ENCODE data around the gene C19orf33.

C19orf33 gene

DNA sequence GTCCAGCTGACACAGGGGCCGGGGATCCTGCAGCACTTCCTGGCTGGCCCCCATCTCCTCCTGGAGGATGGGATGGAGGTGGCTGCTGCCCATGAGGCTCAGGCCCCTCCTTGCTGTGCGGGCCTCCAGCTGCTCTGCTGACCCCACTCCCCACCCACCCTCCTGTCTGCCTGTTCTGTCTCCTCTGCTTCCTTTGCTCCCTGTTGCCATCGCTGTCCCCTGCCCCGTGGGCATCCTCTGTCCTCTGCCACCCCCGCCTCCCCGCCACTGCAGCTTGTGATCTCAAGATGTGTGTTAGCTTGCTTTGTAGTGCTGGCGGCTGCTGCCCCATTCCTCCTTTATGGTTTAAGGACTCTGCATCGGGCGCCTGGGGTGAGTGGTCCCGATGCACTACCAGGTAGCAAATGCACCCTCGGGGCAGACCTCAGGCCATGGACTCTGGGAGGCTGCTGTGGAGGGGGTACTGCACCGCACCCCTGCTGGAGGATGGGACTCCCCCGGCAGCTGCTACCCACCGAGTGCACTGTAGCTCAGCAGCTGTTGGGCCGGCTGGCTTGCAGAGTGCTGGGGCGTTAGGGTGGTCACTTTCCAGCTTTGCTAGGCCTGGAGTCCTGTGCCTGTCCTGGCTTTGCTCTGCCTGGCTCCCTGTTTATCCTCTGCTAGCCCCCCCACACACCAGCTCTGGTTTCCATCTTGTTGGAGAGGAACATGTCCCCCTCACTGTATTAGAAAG lies 15.8 kb upstream of the C19orf33 start:
- Mint-ChIP-seq H3K27me3 (no peaks in the 10 kb centered on the region), H3K9me3 (no peaks in the 10 kb centered on the region), H3K27ac (no peak overlapping the region), H3K4me3 (no peak overlapping the region), H3K4me1 (peaks cover 3% of the 10 kb centered on the region), H3K36me3 (peaks cover 17% of the 10 kb centered on the region)
- no peak for DNase-seq (ENCODE audit: low spot score in 2 of 2)
- no peak for ATAC-seq (ENCODE audit: low read depth)

DNA sequence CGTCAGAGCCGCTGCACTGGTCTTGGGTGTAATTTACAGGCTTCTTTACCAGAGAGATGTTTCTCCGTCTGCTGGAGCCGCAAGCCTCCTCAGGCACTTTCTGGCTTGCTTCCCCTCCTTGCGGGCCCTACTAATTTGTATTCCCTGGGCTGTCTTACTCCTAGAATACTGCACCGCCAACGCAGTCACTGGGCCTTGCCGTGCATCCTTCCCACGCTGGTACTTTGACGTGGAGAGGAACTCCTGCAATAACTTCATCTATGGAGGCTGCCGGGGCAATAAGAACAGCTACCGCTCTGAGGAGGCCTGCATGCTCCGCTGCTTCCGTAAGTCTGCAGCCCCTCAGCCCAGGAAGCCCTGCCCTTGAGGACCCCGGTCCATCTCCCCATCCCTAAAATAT lies 14.1 kb upstream of the C19orf33 start:
- Mint-ChIP-seq H3K36me3 (peaks cover 17% of the 10 kb centered on the region), H3K27me3 (no peaks in the 10 kb centered on the region), H3K4me1 (no peaks in the 10 kb centered on the region), H3K9me3 (no peaks in the 10 kb centered on the region), H3K4me3 (no peak overlapping the region), H3K27ac (no peak overlapping the region)
- ATAC-seq (ENCODE audit: low read depth) (no peak), DNase-seq (ENCODE audit: low spot score in 2 of 2) (no peak)

DNA sequence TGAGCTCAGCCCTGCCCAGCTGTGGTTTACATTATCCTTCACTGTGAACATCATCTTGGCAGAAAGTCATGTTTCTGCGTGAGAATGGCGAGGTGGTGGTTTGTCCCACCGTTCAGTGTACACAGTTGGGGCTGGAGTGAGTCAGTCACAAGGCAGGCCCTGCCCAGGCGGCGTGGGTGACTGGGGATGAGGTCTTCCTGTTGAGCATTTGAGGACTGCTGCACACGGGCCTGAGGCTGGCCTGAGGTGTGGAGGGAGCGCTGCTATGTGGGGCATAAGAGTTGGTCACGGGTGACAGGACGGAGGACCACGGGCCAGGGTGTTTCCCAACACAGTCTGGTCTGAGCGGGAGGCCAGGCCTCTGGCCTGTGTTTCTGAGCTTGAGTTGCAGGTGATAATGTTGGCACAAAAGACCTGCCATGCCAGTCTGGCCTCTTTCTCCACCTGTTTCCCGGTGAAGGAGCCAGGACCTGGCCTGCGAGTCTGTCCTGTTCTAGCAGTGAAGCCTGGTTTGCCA lies 13.4 kb upstream of the C19orf33 start:
- H3K4me1 Mint-ChIP-seq = no peaks in the 10 kb centered on the region
- H3K9me3 Mint-ChIP-seq = no peaks in the 10 kb centered on the region
- DNase-seq (ENCODE audit: low spot score in 2 of 2) = no peak

DNA sequence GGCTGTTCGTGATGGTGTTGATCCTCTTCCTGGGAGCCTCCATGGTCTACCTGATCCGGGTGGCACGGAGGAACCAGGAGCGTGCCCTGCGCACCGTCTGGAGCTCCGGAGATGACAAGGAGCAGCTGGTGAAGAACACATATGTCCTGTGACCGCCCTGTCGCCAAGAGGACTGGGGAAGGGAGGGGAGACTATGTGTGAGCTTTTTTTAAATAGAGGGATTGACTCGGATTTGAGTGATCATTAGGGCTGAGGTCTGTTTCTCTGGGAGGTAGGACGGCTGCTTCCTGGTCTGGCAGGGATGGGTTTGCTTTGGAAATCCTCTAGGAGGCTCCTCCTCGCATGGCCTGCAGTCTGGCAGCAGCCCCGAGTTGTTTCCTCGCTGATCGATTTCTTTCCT lies 12.2 kb upstream of the C19orf33 start:
- ATAC-seq (ENCODE audit: low read depth) (no peak), DNase-seq (ENCODE audit: low spot score in 2 of 2) (no peak)
- no peaks in the 10 kb centered on the region for H3K27me3 Mint-ChIP-seq
- no peak overlapping the region for H3K4me3 Mint-ChIP-seq
- H3K9me3 Mint-ChIP-seq = no peaks in the 10 kb centered on the region
- no peaks in the 10 kb centered on the region for H3K4me1 Mint-ChIP-seq
- no peak overlapping the region for H3K27ac Mint-ChIP-seq
- H3K36me3 Mint-ChIP-seq = peaks cover 10% of the 10 kb centered on the region

More for the DNA sequence above, 13.4 kb upstream of the C19orf33 start:
- Mint-ChIP-seq H3K4me3 (no peak overlapping the region), H3K36me3 (peaks cover 17% of the 10 kb centered on the region), H3K27me3 (no peaks in the 10 kb centered on the region), H3K27ac (no peak overlapping the region)
- ATAC-seq (ENCODE audit: low read depth) = no peak

DNA sequence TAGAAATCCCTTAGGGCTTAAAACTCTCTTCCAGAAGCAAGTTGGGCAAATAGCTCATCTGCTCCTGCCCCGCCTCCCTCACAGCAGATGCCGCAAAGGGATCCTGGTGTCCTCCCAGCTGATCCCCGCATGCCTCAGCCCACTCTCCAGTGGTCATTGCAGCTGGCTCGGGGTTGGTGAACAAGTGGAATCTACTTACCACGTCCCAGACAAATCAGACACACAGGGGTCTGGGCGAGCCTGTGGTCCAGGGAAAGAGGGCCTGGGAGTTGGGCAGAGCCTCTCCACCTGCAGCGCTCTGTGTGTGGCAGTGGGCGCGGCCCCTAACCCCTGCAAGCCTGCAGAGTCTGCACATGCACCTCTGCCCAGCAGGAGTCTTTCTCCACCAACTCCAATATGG lies 10.8 kb upstream of the C19orf33 start:
- Mint-ChIP-seq H3K4me3 (no peak overlapping the region), H3K9me3 (no peaks in the 10 kb centered on the region), H3K36me3 (peaks cover 7% of the 10 kb centered on the region), H3K27ac (no peak overlapping the region), H3K4me1 (no peaks in the 10 kb centered on the region), H3K27me3 (no peaks in the 10 kb centered on the region)
- ATAC-seq (ENCODE audit: low read depth) (no peak), DNase-seq (ENCODE audit: low spot score in 2 of 2) (no peak)

DNA sequence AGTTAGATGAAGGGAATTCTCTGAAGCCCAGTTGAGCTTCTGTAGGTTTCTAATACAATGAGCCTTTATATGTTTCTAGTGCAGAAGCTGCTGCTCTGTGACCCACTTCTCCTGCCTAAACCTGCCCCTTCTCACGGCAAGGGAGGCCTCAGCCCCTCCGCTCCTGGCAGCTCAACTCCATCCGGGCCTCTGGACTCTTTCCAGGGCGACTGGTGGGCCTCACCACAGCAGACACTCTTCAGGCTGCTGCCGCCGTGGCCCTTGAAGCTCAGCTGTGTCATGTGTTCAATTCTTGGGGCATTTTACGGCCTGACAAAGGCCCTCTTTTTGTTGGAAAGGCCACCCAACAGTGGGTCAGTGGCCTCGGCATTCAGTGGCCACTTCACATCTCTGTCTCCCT lies 10.0 kb upstream of the C19orf33 start:
- no peaks in the 10 kb centered on the region for H3K9me3 Mint-ChIP-seq
- H3K36me3 Mint-ChIP-seq = peaks cover 7% of the 10 kb centered on the region
- no peak overlapping the region for H3K4me3 Mint-ChIP-seq
- no peak for DNase-seq (ENCODE audit: low spot score in 2 of 2)
- ATAC-seq (ENCODE audit: low read depth) = no peak
- H3K4me1 Mint-ChIP-seq = no peaks in the 10 kb centered on the region
- no peak overlapping the region for H3K27ac Mint-ChIP-seq
- H3K27me3 Mint-ChIP-seq = no peaks in the 10 kb centered on the region

DNA sequence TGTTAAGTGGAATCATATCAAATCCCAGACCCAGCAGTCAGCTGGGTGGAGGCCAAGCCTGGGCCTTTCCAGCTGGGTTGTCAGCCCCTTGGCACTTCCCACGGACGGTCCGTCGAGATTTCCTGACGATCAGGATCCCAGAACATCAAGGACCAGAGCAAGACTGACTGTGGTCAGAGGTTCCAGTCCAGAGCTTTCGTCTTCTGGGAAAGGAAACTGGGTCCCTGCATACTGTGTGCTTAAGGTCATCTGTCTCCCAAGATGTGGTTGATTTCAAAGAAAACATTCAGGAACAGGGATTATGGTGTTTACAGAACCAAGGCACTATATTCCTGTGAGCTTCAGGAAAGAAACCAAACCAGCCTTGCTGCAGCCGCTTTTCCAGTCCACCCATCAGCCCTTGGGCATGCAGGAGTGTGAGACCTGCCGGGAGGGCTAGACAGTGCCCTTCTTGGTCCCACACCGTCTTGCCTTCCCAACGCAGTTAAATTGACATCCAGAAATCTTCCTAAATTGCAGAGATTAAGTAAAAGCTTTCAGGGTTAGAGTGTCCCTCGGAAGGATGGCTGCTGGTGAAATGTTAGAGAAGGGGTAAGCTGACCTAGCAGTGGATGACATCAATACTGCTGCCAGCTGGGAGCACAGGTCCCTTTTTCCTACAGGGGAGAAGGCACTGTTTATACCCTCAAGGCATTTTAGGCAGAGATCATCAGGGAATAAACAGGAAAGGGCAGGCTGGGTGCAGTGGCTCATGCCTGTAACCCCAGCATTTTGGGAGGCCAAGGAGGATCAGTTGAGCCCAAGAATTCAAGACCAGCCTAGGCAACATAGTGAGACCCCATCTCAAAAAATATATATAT lies 5.0 kb upstream of the C19orf33 start:
- Mint-ChIP-seq H3K36me3 (no peaks in the 10 kb centered on the region), H3K4me3 (no peak overlapping the region), H3K4me1 (peaks cover 3% of the 10 kb centered on the region), H3K27me3 (no peaks in the 10 kb centered on the region), H3K9me3 (no peaks in the 10 kb centered on the region), H3K27ac (no peak overlapping the region)
- ATAC-seq (ENCODE audit: low read depth) (no peak), DNase-seq (ENCODE audit: low spot score in 2 of 2) (no peak)

DNA sequence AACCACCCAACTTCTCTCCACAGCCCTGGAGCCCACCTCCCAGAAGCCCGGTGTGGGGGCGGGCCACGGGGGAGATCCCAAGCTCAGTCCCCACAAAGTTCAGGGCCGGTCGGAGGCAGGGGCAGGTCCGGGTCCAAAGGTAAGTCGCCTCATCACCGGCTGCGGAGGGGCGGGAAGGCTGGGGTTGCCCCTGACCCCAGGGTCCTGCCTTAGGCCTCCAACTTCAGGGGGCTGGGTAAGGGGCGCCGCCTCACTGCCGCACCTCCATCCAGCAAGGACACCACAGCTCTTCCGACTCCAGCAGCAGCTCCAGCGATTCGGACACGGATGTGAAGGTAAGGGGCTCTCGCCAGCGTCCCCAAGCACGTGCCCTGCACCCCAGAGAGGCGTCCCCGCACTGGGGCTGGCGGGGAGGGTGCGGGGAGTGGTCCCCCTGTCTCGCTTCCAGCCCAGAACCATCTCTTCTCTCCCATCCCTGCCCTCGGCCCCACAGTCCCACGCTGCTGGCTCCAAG lies 358 bp downstream of the C19orf33 start:
- H3K27ac Mint-ChIP-seq = no peak overlapping the region
- DNase-seq (ENCODE audit: low spot score in 2 of 2) (no peak), ATAC-seq (ENCODE audit: low read depth) (no peak)
- H3K36me3 Mint-ChIP-seq = peaks cover 19% of the 10 kb centered on the region
- H3K4me1 Mint-ChIP-seq = peaks cover 3% of the 10 kb centered on the region
- H3K9me3 Mint-ChIP-seq = no peaks in the 10 kb centered on the region
- no peak overlapping the region for H3K4me3 Mint-ChIP-seq
- H3K27me3 Mint-ChIP-seq = no peaks in the 10 kb centered on the region

DNA sequence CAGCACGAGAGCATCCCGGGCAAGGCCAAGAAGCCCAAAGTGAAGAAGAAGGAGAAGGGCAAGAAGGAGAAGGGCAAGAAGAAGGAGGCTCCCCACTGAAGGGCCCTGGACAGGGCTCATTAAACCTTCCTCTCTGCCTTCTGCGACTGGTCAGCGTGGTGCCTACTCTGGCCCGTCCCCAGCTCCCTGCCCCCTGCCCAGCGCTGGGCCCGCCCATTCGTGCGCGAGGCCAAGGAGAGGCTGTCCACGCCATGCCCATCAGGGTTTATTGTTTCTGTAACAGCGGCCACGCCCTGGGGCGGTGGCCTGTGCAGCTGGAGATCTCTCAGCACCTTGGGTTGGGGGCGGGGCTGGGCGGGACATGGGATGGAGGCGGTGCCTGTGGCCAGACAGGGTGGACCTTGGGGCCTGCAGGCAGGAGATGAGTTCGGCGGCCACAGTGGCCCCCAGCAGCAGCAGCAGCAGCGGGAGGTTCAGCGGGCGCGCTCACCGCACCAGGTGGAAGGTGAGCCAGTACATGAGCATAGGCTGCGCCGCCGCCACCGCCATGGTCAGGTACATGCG lies 897 bp downstream of the C19orf33 start:
- Mint-ChIP-seq H3K27me3 (no peaks in the 10 kb centered on the region), H3K27ac (no peak overlapping the region), H3K4me1 (peaks cover 7% of the 10 kb centered on the region), H3K9me3 (no peaks in the 10 kb centered on the region), H3K4me3 (no peak overlapping the region), H3K36me3 (peaks cover 23% of the 10 kb centered on the region)
- ATAC-seq (ENCODE audit: low read depth) (no peak), DNase-seq (ENCODE audit: low spot score in 2 of 2) (no peak)

DNA sequence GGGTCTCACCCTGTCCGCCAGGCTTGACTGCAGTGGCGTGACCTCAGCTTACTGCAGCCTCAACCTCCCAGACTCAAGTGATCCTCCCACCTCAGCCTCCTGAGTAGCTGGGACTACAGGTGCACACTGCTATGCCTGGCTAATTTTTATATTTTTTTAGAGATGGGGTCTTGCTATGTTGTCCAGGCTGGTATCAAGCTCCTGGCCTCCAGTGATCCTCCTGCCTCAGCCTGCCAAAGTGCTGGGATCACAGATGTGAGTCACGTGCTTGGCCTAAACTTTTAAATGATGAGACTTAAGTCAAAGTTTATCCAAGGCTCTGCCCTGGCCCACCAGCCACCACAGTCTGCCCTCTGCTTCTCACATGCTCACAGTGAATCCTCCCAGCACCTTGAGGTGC lies 2.2 kb downstream of the C19orf33 start:
- Mint-ChIP-seq H3K27ac (no peak overlapping the region), H3K27me3 (no peaks in the 10 kb centered on the region), H3K9me3 (peaks cover 2% of the 10 kb centered on the region), H3K4me3 (no peak overlapping the region), H3K36me3 (peaks cover 29% of the 10 kb centered on the region), H3K4me1 (peaks cover 8% of the 10 kb centered on the region)
- ATAC-seq (ENCODE audit: low read depth) = no peak
- no peak for DNase-seq (ENCODE audit: low spot score in 2 of 2)

DNA sequence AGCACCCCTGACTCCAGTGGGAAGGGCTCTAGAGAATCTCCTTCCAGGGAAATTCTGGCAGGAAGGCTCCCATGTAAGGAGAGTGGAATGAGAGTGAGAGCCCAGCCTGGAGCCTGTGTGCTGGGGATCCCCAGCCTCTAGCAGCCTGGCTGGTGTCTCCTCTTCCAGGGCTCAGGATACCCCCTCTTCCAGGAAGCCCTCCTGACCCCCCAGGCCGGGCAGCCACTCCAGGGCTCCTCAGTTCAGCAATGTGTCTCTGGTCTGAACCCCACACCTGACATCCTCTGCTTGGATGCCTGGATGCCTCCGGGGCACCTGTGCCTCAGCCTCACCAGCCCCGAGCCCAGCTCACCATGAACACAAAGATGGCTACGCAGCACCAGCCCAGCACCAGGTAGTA lies 3.0 kb downstream of the C19orf33 start:
- H3K9me3 Mint-ChIP-seq = peaks cover 2% of the 10 kb centered on the region
- no peak overlapping the region for H3K27ac Mint-ChIP-seq
- ATAC-seq (ENCODE audit: low read depth) (no peak), DNase-seq (ENCODE audit: low spot score in 2 of 2) (no peak)
- H3K27me3 Mint-ChIP-seq = no peaks in the 10 kb centered on the region
- peaks cover 29% of the 10 kb centered on the region for H3K36me3 Mint-ChIP-seq
- peaks cover 8% of the 10 kb centered on the region for H3K4me1 Mint-ChIP-seq
- H3K4me3 Mint-ChIP-seq = no peak overlapping the region

DNA sequence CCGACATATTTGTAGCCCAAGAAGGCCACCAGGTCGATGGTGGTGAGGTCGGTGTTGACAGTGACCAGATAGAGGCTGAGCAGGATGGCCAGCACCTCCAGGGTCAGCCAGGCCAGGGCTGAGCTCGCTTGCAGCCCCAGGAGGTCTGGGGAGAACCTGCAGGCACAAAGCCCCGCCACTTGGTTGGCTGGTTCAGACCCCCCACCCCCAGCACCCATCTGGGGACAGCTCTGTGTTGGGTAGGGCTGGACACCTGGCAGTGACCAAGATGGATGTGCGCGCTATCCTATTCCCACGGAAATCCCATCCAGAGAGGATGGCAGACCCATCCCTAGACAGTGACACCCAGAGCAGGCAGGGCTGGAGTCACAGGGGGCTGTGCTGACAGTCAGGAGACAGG lies 3.5 kb downstream of the C19orf33 start:
- ATAC-seq (ENCODE audit: low read depth) (no peak), DNase-seq (ENCODE audit: low spot score in 2 of 2) (no peak)
- Mint-ChIP-seq H3K4me1 (peaks cover 10% of the 10 kb centered on the region), H3K27me3 (no peaks in the 10 kb centered on the region), H3K4me3 (no peak overlapping the region), H3K27ac (no peak overlapping the region), H3K36me3 (peaks cover 29% of the 10 kb centered on the region), H3K9me3 (peaks cover 2% of the 10 kb centered on the region)

DNA sequence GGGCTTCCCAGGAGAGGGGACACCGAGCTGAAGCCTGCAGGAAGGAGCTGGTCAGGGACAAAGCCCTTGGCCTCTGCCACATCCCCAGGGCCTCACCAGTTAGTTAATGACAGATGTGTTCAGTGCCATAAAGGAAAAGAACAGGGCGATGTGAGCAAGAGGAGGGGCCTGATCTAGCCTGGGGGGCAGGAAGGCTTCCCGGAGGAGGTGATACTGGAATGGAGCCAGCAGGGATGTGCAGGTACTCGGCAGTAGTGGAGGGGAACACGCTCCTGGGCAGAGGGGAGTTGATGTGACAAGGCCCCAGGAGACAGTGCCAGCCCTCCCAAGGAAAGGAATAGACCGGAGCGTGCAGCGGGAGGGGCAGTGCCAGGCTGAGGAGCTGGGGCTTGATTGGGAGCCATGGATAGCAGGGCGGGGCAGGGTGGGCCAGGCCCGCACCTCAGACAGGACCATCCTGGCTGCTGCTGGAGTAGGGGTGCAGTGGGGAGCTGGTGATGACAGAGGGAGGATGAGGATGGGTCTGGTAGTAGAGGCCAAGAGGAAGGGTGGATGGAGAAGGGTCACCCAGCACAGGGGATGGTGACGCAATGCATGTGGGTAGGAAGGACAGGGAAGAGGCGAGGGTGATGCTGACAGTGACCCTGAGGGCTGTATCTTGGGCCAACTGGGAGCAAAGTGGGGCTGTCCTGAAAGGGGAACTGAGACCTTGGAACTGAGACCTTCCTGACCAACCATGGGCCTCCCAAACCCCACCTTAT lies 4.1 kb downstream of the C19orf33 start:
- DNase-seq (ENCODE audit: low spot score in 2 of 2) = no peak
- Mint-ChIP-seq H3K36me3 (peaks cover 29% of the 10 kb centered on the region), H3K27me3 (no peaks in the 10 kb centered on the region), H3K27ac (no peak overlapping the region), H3K9me3 (peaks cover 2% of the 10 kb centered on the region), H3K4me3 (no peak overlapping the region), H3K4me1 (peaks cover 13% of the 10 kb centered on the region)
- ATAC-seq (ENCODE audit: low read depth) = no peak

Data from memory B cell (primary cell).